K562 (cell line): ENCODE measurements around the gene ARHGAP28. TPM values are rescaled to one million over a fixed set of nuclear protein-coding genes. Genes with fewer than 3 reads are reported as not detected.

Experiments used
- CEBPG ChIP-seq, 3 experiments: fragments of 200-800 bp in 1 of 3; sonication (Bioruptor generic) in 1 of 3; sonication (generic) in 1 of 3; formaldehyde crosslinking in 1 of 3; IDR thresholded peaks in 2 of 3; conservative IDR thresholded peaks in 1 of 3; 2 replicates each; pipeline versions ENCODE4 v1.6.1 to v1.8.0; 2016 to 2022; ENCODE audit warnings: missing compliant biosample characterization in 2 of 3, missing genetic modification characterization in 2 of 3, mild to moderate bottlenecking in 1 of 3, missing genetic modification reagents in 1 of 3
- CHCHD3 ChIP-seq: fragments of 250-450 bp; sonication (Bioruptor Pico); IDR thresholded peaks from 2 replicates; pipeline ENCODE4 v2.1.2; 2022; ENCODE audit warnings: mild to moderate bottlenecking
- DMBX1 ChIP-seq: fragments of 250-450 bp; sonication (Bioruptor Pico); IDR thresholded peaks from 2 replicates; pipeline ENCODE4 v1.8.0; 2022; ENCODE audit warnings: inconsistent platforms, mild to moderate bottlenecking, moderate library complexity, borderline replicate concordance
- GABPA ChIP-seq: fragments of 200-800 bp; sonication (Bioruptor generic); conservative IDR thresholded peaks from 2 replicates; pipeline ENCODE4 v1.6.1; 2016; ENCODE audit warnings: low read depth, missing genetic modification characterization, missing compliant biosample characterization
- MTA3 ChIP-seq: fragments of 450-650 bp; formaldehyde crosslinking; IDR thresholded peaks from 2 replicates; pipeline ENCODE4 v1.6.1; 2017; ENCODE audit warnings: mild to moderate bottlenecking, borderline replicate concordance
- PTBP1 ChIP-seq: fragments of 200-400 bp; formaldehyde crosslinking; IDR thresholded peaks from 2 replicates; pipeline ENCODE4 v1.6.1; 2017; ENCODE audit warnings: low read depth, low read length
- SMARCC2 ChIP-seq: fragments of 450-650 bp; IDR thresholded peaks from 2 replicates; pipeline ENCODE4 v1.6.1; 2017; ENCODE audit warnings: antibody characterized with exemption, moderate library complexity, mild to moderate bottlenecking, low read depth
- ZNF280A ChIP-seq: fragments of 450-650 bp; IDR thresholded peaks from 2 replicates; pipeline ENCODE4 v1.6.1; 2018; ENCODE audit warnings: mild to moderate bottlenecking, low read depth; ENCODE audit not compliant: partially characterized antibody
- ZNF311 ChIP-seq: fragments of 250-450 bp; sonication (Bioruptor Pico); IDR thresholded peaks from 2 replicates; pipeline ENCODE4 v1.4.0; 2020; ENCODE audit warnings: mild to moderate bottlenecking, moderate library complexity
- ZNF347 ChIP-seq: fragments of 450-650 bp; formaldehyde crosslinking; IDR thresholded peaks from 2 replicates; pipeline ENCODE4 v1.4.0; 2020; ENCODE audit warnings: low read depth, mild to moderate bottlenecking, moderate library complexity
- ZNF431 ChIP-seq: sonication (generic); formaldehyde crosslinking; IDR thresholded peaks from 2 replicates; pipeline ENCODE4 v1.8.0; 2022; ENCODE audit warnings: mild to moderate bottlenecking, missing genetic modification reagents
- ZNF551 ChIP-seq: fragments of 250-450 bp; sonication (Bioruptor Pico); IDR thresholded peaks from 2 replicates; pipeline ENCODE4 v1.5.0; 2021; ENCODE audit warnings: mild to moderate bottlenecking, moderate library complexity
- polyA plus RNA-seq, 8 experiments: library from polyadenylated mRNA; depleted of rRNA in 4 of 8; stranded (reverse) in 5 of 8; unstranded in 3 of 8; fragments of >200 nt; fragmentation: Nextera tagmentation in 2 of 8; fragmentation: Illumina TruSeq in 1 of 8; extraction: Ambion mirVana in 2 of 8; extraction: Trizol in 1 of 8; gene quantifications; 2 replicates each; pipeline versions ENCODE4 v1.2.1 to v1.2.3, GENCODE V29; 2011 to 2014; ENCODE audit warnings: inconsistent platforms in 1 of 8, missing spikeins in 1 of 8
- total RNA-seq, 7 experiments: library from RNA; depleted of rRNA in 6 of 7; stranded (reverse); fragments of >200 nt in 6 of 7; fragmentation: Illumina TruSeq in 2 of 7; extraction: Trizol in 2 of 7; gene quantifications; 2 replicates each; pipeline versions ENCODE4 v1.2.1 to v1.2.3, GENCODE V29; 2011 to 2021; ENCODE audit warnings: low replicate concordance in 1 of 7
- TF ChIP-seq, protein P1 (sequence below): fragments of 250-450 bp; sonication (Bioruptor Pico); IDR thresholded peaks from 2 replicates; pipeline ENCODE4 v1.4.0; 2020; ENCODE audit warnings: mild to moderate bottlenecking, moderate library complexity
- TF ChIP-seq, protein P2 (sequence below): fragments of 250-450 bp; sonication (Bioruptor Pico); IDR thresholded peaks from 2 replicates; pipeline ENCODE4 v1.4.0; 2020

The ARHGAP28 gene
- total and polyA plus RNA-seq, 9 of the 15 experiments (the other 6 are each of a cell fraction or from before 2014, with no cell fraction given), result 0.93 to 5.9 (median 5.0) TPM

GRCh38 chr18:6729247-6730091 is at the start of gene ARHGAP28 (continued):
- TF ChIP-seq CEBPG (CRISPR knock-in tag; IDR thresholded peaks at IDR 0.05) (no peak), CEBPG (tag; conservative IDR thresholded peaks at IDR 0.05 in 1 of 2, IDR thresholded peaks at IDR 0.05 in 1 of 2) (no peak), CHCHD3 (no peak), GABPA (tag) (no peak), ZNF551 (no peak), ZNF431 (CRISPR knock-in tag) (no peak), ZNF280A (no peak), PTBP1 (no peak), SMARCC2 (no peak), MTA3 (peak; percentile 90), ZNF347 (CRISPR knock-in tag) (no peak), DMBX1 (CRISPR knock-in tag) (peak; percentile 50; the same call in 1 of the 2 replicates), ZNF311 (CRISPR knock-in tag) (no peak)
- TF ChIP-seq, protein P1, sequence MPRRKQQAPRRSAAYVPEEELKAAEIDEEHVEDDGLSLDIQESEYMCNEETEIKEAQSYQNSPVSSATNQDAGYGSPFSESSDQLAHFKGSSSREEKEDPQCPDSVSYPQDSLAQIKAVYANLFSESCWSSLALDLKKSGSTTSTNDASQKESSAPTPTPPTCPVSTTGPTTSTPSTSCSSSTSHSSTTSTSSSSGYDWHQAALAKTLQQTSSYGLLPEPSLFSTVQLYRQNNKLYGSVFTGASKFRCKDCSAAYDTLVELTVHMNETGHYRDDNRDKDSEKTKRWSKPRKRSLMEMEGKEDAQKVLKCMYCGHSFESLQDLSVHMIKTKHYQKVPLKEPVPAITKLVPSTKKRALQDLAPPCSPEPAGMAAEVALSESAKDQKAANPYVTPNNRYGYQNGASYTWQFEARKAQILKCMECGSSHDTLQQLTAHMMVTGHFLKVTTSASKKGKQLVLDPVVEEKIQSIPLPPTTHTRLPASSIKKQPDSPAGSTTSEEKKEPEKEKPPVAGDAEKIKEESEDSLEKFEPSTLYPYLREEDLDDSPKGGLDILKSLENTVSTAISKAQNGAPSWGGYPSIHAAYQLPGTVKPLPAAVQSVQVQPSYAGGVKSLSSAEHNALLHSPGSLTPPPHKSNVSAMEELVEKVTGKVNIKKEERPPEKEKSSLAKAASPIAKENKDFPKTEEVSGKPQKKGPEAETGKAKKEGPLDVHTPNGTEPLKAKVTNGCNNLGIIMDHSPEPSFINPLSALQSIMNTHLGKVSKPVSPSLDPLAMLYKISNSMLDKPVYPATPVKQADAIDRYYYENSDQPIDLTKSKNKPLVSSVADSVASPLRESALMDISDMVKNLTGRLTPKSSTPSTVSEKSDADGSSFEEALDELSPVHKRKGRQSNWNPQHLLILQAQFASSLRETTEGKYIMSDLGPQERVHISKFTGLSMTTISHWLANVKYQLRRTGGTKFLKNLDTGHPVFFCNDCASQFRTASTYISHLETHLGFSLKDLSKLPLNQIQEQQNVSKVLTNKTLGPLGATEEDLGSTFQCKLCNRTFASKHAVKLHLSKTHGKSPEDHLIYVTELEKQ (CRISPR knock-in tag), result no peak
- TF ChIP-seq, protein P2, sequence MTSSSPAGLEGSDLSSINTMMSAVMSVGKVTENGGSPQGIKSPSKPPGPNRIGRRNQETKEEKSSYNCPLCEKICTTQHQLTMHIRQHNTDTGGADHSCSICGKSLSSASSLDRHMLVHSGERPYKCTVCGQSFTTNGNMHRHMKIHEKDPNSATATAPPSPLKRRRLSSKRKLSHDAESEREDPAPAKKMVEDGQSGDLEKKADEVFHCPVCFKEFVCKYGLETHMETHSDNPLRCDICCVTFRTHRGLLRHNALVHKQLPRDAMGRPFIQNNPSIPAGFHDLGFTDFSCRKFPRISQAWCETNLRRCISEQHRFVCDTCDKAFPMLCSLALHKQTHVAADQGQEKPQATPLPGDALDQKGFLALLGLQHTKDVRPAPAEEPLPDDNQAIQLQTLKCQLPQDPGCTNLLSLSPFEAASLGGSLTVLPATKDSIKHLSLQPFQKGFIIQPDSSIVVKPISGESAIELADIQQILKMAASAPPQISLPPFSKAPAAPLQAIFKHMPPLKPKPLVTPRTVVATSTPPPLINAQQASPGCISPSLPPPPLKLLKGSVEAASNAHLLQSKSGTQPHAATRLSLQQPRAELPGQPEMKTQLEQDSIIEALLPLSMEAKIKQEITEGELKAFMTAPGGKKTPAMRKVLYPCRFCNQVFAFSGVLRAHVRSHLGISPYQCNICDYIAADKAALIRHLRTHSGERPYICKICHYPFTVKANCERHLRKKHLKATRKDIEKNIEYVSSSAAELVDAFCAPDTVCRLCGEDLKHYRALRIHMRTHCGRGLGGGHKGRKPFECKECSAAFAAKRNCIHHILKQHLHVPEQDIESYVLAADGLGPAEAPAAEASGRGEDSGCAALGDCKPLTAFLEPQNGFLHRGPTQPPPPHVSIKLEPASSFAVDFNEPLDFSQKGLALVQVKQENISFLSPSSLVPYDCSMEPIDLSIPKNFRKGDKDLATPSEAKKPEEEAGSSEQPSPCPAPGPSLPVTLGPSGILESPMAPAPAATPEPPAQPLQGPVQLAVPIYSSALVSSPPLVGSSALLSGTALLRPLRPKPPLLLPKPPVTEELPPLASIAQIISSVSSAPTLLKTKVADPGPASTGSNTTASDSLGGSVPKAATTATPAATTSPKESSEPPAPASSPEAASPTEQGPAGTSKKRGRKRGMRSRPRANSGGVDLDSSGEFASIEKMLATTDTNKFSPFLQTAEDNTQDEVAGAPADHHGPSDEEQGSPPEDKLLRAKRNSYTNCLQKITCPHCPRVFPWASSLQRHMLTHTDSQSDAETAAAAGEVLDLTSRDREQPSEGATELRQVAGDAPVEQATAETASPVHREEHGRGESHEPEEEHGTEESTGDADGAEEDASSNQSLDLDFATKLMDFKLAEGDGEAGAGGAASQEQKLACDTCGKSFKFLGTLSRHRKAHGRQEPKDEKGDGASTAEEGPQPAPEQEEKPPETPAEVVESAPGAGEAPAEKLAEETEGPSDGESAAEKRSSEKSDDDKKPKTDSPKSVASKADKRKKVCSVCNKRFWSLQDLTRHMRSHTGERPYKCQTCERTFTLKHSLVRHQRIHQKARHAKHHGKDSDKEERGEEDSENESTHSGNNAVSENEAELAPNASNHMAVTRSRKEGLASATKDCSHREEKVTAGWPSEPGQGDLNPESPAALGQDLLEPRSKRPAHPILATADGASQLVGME (CRISPR knock-in tag), result no peak
